ENCODE results near the gene QSER1.

GRCh38 chr11:32990481-32990880, 97.9 kb downstream of the QSER1 start:
- no peak for TF ChIP-seq CTCF (IDR thresholded peaks at IDR 0.05)
- no peak for TF ChIP-seq POLR2A (IDR thresholded peaks at IDR 0.05)

Measured in uterus (tissue), 2 donors.